Gastrocnemius medialis (tissue), 4 donors: Measurements from ENCODE around the gene GAPVD1. TPM values are rescaled to one million over a fixed set of nuclear protein-coding genes. Genes with fewer than 3 reads are reported as not detected.

ENCODE experiments used
- ATAC-seq, 2 donors: fragments of 150-250 bp; one replicate each; pipeline ENCODE4 v1.9.1; 2016
- DNase-seq, 2 donors: peaks; one replicate each; pipeline ENCODE4 v3.0.0-alpha.2; 2019
- H3K27ac ChIP-seq, 4 donors: fragments of 200-600 bp; sonication (generic); 1 replicate in 1 of 4; 2 replicates in 3 of 4; pipeline ENCODE4 v1.5.1; 2016 to 2018; ENCODE audit warnings: mild to moderate bottlenecking in 2 of 4, moderate library complexity in 1 of 4
- H3K27me3 ChIP-seq, 3 donors: fragments of 200-600 bp; sonication (generic) in 2 of 3; 1 replicate in 1 of 3; 2 replicates in 2 of 3; pipeline versions ENCODE4 v1.5.1 to v1.6.0; 2016 to 2019; ENCODE audit warnings: mild to moderate bottlenecking in 1 of 3, moderate library complexity in 1 of 3
- H3K36me3 ChIP-seq, 2 donors: fragments of 200-600 bp; sonication (generic) in 1 of 2; one replicate each; pipeline ENCODE4 v1.5.1; 2017 to 2018
- H3K4me1 ChIP-seq, 2 donors: fragments of 200-600 bp; sonication (generic) in 1 of 2; one replicate each; pipeline ENCODE4 v1.5.1; 2016 to 2017; ENCODE audit warnings: mild to moderate bottlenecking in 2 of 2
- H3K4me3 ChIP-seq, 4 donors: fragments of 200-600 bp; sonication (generic) in 3 of 4; 1 replicate in 1 of 4; 2 replicates in 3 of 4; pipeline ENCODE4 v1.5.1; 2016 to 2019; ENCODE audit warnings: mild to moderate bottlenecking in 2 of 4
- H3K9me3 ChIP-seq, 3 donors: fragments of 200-600 bp; sonication (generic) in 2 of 3; 1 replicate in 1 of 3; 2 replicates in 2 of 3; pipeline ENCODE4 v1.5.1; 2016 to 2019
- CTCF ChIP-seq, 5 experiments: fragments of 450-650 bp in 3 of 5; fragments of 200-600 bp in 2 of 5; sonication (generic) in 2 of 5; IDR thresholded peaks in 4 of 5; conservative IDR thresholded peaks in 1 of 5; 1 replicate in 4 of 5; 2 replicates in 1 of 5; pipeline ENCODE4 v1.5.1; 2016 to 2019; ENCODE audit warnings: antibody characterized with exemption in 5 of 5, mild to moderate bottlenecking in 3 of 5, moderate library complexity in 3 of 5
- POLR2A ChIP-seq, 2 donors: fragments of 450-650 bp; IDR thresholded peaks; one replicate each; pipeline ENCODE4 v1.6.1; 2017; ENCODE audit warnings: antibody characterized with exemption in 2 of 2, mild to moderate bottlenecking in 2 of 2, moderate library complexity in 2 of 2
- in situ Hi-C, 4 donors: fragments of 200-750 bp; cut with MboI; loops; one replicate each; pipeline versions ENCODE4 v1.15.0 to v1.8.0; 2017; ENCODE audit warnings: low sequenced_read_pairs in 4 of 4
- intact Hi-C: fragments of 100-400 bp; cut with DNase I; formaldehyde crosslinking; loops from one replicate; pipeline ENCODE4 v1.15.1; 2023; ENCODE audit warnings: low total_unique reads
- total RNA-seq, 4 donors: library from RNA; depleted of rRNA; stranded (reverse); fragments of >200 nt; gene quantifications; one replicate each; pipeline versions ENCODE4 v1.1.0 to v1.2.3, GENCODE V29; 2016

Gene GAPVD1
- total RNA-seq, 4 donors from 2014 or later, result 46.9 to 66.8 (median 53.6) TPM

GRCh38 chr9:125416517-125416916, 154.9 kb downstream of the GAPVD1 start:
- no peak overlapping the region for H3K27ac ChIP-seq
- in situ Hi-C loops, result loop anchor here in 2 of 4 donors (25.0 kb wide), 2 partner anchors 221 to 1071 kb away; no protein-coding TSS in a partner anchor
- no peaks in the 10 kb centered on the region for H3K27me3 ChIP-seq
- TF ChIP-seq POLR2A (IDR thresholded peaks at IDR 0.05), result no peak
- TF ChIP-seq CTCF (IDR thresholded peaks at IDR 0.05 in 4 of 5, conservative IDR thresholded peaks at IDR 0.05 in 1 of 5), result no peak
- no peaks in the 10 kb centered on the region for H3K4me1 ChIP-seq
- ATAC-seq (no peak), DNase-seq (no peak)
- no peaks in the 10 kb centered on the region for H3K9me3 ChIP-seq
- intact Hi-C loops, result no loop called here
- H3K36me3 ChIP-seq, result no peaks in the 10 kb centered on the region
- H3K4me3 ChIP-seq, result no peak overlapping the region

Other genes with a start within 250 kb of the GAPVD1 start
- gene SCAI, start 118.3 kb upstream of the GAPVD1 start, total RNA-seq, result 1 to 10 TPM; 1.1 to 4.7 (median 3.4) TPM
- gene PPP6C, start 72.0 kb upstream of the GAPVD1 start, total RNA-seq, result 10 to 100 TPM; 49.4 to 80.6 (median 73.6) TPM
- 10 to 100 TPM in 3 of 4 donors, 1 to 10 TPM in 1; 8.7 to 15.0 (median 13.4) TPM for gene RABEPK, start 61.3 kb upstream of the GAPVD1 start, total RNA-seq
- gene HSPA5, start 20.5 kb upstream of the GAPVD1 start, total RNA-seq, result 10 to 100 TPM; 39.9 to 69.3 (median 46.0) TPM